C4-2B (cell line): ENCODE data around the gene DNAH17.

ENCODE experiments used
- H3K27ac ChIP-seq: fragments of 450-650 bp; 2 replicates; pipeline ENCODE4 v1.5.1; 2017
- CTCF ChIP-seq: fragments of 450-650 bp; conservative IDR thresholded peaks from 2 replicates; pipeline ENCODE4 v1.5.1; 2017; ENCODE audit warnings: mild to moderate bottlenecking
- ZFX ChIP-seq: fragments of 450-650 bp; IDR thresholded peaks from 2 replicates; pipeline ENCODE4 v1.6.1; 2017

DNAH17 gene

GRCh38 chr17:78534492-78535272 lies 42.5 kb downstream of the DNAH17 start:
- TF ChIP-seq CTCF (no peak), ZFX (no peak)
- peak overlapping the region; percentile 36 for H3K27ac ChIP-seq

GRCh38 chr17:78532922-78533640 lies 44.1 kb downstream of the DNAH17 start:
- no peak overlapping the region for H3K27ac ChIP-seq
- TF ChIP-seq CTCF (no peak), ZFX (no peak)

- no peak for TF ChIP-seq CTCF
- no peak for TF ChIP-seq ZFX
- no peak overlapping the region for H3K27ac ChIP-seq
These were observed 44.9 kb downstream of the DNAH17 start for GRCh38 chr17:78532311-78532710.

GRCh38 chr17:78530675-78531074 lies 46.5 kb downstream of the DNAH17 start:
- no peak overlapping the region for H3K27ac ChIP-seq
- TF ChIP-seq CTCF (no peak), ZFX (no peak)

- TF ChIP-seq CTCF = no peak
- TF ChIP-seq ZFX = no peak
- H3K27ac ChIP-seq = no peak overlapping the region
These were observed 47.1 kb downstream of the DNAH17 start for GRCh38 chr17:78529871-78530670.

GRCh38 chr17:78529251-78529650 lies 47.9 kb downstream of the DNAH17 start:
- TF ChIP-seq CTCF = no peak
- no peak for TF ChIP-seq ZFX
- H3K27ac ChIP-seq = no peak overlapping the region
